ENCODE results near the gene DUSP12.

Gene DUSP12

DNA sequence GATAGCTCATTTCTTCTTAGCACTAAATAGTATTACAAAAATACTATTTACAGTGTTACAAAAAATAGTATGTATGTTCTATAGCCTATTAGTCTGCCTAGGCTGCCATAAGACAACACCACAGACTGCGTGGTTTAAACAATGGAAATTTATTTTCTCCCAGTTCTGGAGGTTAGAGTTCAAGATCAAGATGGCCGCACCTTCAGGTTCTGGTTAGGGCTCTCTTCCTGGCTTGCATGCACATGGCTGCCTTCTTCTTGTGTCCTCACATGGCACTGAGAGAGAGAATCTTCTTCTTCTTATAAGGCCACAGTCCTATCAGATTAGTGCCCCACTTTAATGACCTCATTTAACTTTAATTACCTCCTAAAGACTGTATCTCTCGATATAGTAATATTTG, 20.7 kb downstream of the DUSP12 start:
- DNase-seq (ENCODE audit: low read depth in 2 of 2), result no peak

DNA sequence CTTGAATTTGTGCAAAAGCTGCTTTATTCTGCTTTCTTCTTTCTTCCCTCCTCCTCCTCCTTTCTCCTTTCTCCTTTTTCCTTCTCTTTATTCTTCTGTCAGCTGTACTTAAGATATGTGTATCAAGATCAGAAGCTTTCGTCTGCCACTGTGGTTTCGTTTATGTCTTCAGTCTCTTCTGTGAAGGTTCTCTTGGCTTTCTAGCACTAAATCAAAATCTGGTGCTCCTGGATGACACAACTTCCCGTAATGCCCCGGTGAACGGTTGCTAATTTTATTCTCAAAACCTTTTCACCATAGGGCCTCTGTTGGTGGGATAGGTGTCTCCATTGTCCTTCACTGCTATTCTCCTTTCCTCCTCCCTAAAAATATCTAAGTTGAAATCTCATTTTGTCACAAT, 21.6 kb downstream of the DUSP12 start:
- no peak for DNase-seq (ENCODE audit: low read depth in 2 of 2)

DNA sequence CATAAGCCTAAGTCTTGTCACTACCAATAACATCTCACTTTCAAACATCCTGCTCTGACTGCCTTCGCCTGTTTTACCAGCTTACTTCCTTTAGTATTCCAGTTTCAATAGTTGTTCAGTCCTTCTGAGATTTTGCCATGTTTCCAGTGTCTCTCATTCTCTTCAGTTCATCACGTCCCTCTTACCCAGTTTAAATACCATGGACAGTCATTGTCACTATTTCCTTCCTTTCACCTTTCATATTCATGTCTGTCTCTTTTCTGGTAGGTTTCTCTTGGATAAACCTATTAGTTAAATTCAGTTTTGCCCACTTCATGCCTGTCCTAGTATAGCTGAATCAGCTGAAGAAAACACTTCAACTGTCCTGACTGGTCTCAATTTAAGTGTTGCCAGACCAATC, 22.4 kb downstream of the DUSP12 start:
- DNase-seq (ENCODE audit: low read depth in 2 of 2), result no peak

DNA sequence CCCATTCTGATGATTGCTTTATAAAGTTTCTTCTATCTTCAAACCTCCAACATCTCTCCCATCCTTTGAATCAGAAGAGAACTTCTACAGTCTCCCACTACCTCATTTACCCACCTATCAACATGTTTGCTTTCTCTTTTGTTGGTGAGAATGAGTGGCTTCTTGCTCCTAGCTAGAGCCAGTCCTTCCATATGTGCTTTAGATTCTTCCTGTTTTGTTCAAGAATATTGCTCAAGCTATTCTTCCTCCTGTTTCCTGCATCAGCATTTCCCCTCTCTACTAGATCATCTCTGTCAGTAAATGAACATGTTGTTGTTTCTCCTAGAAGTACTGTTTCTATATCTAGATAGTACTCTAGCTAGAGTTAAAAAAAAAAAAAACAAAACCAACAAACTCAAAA, 22.8 kb downstream of the DUSP12 start:
- no peak for DNase-seq (ENCODE audit: low read depth in 2 of 2)

DNA sequence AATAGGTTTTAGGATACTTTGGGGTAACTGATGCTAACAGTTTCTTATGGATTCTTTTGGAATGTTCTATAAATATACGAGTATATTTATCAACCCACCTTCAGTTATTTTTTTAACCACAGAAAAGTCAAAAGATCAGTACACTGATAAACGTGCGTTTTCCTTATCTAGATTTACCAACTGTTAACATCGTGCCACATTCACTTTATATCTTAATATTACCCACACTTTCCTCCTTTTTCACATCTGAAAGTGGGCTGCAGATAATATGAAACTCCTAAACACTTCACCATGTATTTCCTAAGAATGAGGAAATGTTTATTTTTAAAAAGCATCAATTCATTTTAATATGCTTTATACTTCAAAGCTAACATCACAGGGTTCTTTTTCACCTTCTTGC, 24.2 kb downstream of the DUSP12 start:
- no peak for DNase-seq (ENCODE audit: low read depth in 2 of 2)

DNA sequence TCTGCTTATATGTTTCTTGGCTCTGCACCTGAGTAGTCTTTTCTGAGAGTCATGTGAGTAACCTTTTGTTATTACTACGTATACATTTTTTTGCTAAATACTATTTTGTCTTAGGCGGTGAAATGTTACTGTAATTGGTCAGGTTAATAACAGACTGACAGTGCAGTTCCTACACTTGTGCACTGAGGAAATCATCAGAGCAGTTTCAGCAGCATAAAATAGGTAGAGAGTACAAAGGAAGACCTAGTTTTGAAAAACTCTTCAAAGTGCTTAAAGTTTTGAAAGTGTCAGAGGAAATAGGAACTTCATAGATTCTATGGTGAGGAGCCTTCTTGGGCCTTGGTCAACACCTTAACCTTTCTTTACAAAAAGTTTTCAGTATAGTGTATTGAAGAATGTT, 27.7 kb downstream of the DUSP12 start:
- DNase-seq (ENCODE audit: low read depth in 2 of 2), result no peak

DNA sequence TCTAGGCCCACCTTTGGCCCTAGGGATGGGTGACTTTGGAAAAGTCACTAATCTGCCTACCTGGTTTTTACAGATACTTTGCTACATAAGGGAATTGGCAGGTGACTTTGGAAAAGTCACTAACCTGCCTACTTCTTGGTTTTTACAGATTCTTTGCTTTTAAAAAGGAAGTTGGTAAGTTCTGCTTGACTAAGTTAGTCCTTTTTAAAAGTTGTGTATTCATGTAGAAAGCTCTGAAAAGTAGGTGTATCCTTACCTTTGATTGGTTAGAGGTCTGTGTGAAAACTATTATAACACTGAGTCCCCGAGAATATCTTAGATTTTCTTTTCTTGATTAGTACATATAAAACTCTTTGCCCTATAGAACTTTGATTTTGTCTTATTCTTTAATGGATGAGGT, 28.9 kb downstream of the DUSP12 start:
- DNase-seq (ENCODE audit: low read depth in 2 of 2), result no peak

DNA sequence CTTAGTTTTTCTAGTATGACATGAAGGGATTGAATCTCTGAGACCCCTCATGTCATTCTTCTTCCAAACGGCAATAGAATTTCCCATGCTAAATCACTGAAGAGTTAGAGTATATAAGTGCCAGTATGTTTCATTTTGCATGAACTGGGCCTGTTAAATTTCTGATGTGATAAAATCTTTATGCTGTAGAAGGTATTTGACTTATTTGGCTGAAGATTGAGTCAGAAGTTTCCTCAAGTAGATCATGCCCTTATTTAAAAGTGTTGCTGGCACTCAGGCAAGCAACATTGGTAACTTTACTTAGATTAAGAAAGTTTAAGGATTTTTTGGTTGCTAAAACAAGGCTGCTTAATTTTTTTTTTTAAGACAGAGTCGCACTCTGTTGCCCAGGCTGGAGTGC, 29.8 kb downstream of the DUSP12 start:
- no peak for DNase-seq (ENCODE audit: low read depth in 2 of 2)

DNA sequence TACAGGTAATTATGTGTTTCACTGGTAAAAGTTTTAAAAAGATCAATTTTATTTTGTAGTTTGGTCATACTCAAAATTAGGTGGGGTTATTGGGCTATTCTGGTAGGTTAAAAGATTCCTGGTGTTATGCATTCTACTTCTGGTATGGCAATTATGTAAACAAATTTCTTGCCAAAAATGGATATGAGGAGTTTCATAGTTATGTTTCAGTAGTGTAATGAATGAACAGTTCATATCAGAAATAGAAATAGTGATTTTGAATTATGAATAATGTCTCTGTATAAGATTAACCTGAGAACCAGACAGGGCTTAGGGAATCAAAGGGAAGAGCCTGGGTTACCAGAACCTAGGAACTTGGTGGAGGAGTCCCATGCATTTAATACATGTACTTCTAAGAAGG, 32.4 kb downstream of the DUSP12 start:
- DNase-seq (ENCODE audit: low read depth in 2 of 2), result no peak

DNA sequence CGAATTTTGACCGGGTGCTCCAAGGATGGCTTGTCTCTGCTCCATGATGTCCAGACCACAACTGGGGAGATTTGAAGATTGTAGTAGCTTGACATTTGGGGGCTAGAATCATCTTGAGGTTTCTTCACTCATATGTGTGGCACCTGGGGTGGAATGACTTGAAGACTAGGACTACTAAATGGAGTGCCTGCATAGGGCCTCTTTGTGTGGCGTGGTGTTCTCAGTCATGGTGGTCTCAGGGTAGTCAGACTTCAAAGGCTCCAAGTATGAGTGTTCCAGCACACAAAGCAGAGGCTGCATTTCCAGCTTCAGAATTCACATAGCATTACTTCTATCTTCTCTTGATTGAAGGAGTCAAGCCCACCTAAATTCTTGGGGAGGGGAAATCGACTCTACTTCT, 33.3 kb downstream of the DUSP12 start:
- DNase-seq (ENCODE audit: low read depth in 2 of 2), result no peak

DNA sequence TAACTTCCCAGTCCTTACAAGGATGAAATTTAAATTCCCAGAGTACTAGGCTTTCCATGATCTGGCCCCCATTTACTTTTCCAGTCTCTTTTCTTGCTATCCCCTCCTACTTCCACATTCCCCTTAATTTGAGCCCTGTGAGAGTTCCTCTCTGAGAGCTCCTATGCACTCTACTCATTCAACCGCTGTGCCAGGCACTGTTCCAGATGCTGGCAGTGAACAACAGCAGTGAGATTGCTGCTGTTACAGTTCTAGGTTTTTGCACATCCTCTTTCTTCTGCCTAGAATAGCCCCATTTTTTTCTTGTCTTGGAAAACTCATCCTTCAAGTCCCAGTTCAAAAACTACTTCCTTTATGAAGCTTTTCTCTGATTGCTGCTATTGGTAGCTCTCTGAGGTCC, 35.4 kb downstream of the DUSP12 start:
- no peak for DNase-seq (ENCODE audit: low read depth in 2 of 2)

DNA sequence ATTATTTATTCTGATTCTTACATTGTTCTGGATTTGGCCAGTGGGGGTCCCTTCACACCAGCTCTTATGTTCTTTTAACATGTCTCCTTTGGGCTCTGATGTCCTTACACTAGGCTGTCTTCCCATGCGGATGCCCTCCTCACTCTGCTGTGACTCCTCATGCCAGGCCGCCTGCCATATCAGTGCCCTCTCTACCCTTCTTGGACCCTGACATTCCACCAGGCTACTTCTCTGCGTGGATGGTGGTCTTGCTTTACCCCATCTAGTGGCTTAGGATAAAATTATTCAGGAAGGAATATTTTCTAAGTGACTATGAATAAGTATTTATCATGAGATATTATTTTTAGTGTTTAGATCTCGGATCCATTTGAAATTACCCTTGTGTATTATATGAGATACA, 37.8 kb downstream of the DUSP12 start:
- no peak for DNase-seq (ENCODE audit: low read depth in 2 of 2)

DNA sequence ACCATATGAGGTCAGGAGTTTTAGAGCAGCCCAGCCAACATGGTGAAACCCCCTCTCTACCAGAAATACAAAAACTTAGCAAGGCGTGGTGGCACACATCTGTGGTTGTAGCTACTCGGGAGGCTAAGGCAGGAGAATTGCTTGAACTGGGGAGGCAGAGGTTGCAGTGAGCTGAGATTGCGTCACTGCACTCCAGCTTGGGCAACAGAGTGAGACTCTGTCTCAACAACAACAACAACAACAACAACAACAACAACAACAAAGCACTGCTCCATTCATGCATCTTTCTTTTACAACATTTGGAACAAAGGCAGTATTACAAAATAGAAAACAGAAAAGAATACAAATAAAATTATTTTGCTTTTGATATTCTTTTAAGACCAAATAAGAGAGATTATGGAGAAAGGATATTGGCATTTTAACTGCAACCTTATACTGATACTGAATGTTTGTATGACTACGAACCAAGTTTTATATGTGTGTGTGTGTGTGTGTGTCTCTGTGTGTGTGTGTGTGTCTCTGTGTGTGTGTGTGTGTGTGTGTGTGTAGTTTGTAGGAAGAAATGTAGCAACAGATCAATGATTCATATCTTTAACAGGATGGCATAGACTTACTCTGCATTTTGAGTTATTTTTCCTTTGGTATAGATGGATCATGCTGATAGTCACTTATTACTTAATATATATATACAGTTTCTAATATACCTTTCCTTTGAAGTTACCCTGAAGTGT, 41.2 kb downstream of the DUSP12 start:
- no peak for DNase-seq (ENCODE audit: low read depth in 2 of 2)

DNA sequence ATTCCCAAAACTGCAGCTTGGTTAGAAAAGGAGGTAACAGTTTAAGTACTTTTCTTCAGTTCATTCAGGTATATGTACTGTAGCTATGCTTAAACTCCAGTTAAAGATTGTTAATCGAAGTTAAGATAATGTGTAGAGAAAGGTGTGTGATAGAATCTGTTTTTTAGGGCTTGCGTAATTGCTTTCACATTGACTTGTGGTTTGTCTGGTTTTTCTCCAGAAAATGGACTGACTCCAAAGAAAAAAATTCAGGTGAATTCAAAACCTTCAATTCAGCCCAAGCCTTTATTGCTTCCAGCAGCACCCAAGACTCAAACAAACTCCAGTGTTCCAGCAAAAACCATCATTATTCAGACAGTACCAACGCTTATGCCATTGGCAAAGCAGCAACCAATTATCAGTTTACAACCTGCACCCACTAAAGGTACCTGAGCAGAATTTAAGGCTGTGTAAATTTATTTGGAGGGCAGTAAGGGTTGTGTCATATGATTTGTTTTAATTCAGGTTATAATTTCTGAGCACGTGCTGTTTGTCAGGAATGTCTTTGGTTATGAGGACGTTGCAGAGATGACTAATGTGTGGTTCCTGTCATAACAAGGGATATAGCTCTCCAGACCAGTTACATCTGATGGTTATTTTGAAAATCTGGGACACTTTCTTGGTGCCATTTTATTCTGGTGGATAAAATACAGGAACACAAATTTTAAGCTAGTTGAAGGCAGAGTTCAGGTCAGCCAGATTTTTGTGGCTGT, 42.5 kb downstream of the DUSP12 start:
- DNase-seq (ENCODE audit: low read depth in 2 of 2), result no peak

DNA sequence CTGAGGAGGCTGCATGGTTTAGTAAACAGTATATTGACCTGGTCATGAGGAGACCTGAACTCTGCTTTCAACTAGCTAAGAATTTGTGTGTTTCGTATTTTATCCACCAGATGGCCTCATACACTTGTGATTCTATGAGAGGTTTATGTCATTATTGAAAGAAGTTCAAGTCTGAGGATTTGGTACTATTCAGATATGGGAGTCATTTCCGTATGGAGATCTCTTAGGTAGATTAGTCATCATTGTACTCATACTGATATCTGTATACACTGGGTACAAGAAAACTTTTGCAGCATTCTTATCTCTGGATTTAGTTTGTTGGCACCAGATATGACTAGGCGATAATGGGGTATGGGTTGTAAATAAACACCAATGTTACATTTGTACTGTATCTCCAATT, 43.2 kb downstream of the DUSP12 start:
- DNase-seq (ENCODE audit: low read depth in 2 of 2), result no peak

DNA sequence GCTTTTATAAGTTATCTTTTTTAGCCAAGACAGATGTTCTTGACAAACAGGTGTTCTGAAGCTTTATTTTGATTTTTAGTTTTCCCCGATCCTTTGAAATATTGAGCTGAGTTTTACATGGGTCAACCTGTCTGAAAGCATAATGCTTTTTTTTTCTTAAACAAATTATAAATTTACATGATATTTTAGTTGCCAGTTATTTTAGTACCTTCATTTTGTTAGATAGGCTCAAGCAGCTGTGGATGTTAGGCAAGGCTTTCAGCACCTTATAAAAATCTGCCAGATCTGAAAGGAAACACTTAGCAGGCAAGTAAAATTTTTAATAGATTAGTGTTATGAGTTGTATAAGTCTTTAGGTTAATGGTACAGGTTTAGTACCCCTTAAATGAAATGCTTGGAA, 50.2 kb downstream of the DUSP12 start:
- no peak for DNase-seq (ENCODE audit: low read depth in 2 of 2)

DNA sequence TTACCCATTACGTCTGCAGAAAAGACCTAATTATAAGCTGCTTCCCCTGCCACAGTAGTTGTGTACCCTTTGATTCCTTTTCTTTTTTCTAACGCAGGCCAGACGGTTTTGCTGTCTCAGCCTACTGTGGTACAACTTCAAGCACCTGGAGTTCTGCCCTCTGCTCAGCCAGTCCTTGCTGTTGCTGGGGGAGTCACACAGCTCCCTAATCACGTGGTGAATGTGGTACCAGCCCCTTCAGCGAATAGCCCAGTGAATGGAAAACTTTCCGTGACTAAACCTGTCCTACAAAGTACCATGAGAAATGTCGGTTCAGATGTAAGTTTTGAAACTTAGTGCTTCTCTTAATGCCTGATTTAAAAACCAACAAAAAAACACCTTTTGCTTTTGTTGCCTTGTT, 52.4 kb downstream of the DUSP12 start:
- DNase-seq (ENCODE audit: low read depth in 2 of 2), result no peak

DNA sequence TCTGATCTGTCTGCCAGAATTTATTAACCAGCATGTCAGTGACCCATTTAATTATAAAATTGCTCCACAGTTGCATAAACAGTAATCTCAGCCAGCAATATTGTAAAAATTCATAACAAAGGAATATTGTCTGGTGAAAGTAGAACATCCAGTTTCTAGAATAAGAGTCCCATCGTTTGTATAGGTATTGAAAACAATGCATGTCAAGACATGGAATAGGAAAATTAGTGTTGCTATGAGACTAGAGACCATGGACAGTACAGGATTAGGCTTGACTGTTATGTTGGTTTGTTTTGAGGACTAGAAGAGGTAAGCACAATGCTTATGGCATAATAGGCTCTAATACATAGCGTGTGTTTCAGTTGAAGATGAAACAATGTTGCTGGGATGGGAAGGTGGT, 53.6 kb downstream of the DUSP12 start:
- no peak for DNase-seq (ENCODE audit: low read depth in 2 of 2)

DNA sequence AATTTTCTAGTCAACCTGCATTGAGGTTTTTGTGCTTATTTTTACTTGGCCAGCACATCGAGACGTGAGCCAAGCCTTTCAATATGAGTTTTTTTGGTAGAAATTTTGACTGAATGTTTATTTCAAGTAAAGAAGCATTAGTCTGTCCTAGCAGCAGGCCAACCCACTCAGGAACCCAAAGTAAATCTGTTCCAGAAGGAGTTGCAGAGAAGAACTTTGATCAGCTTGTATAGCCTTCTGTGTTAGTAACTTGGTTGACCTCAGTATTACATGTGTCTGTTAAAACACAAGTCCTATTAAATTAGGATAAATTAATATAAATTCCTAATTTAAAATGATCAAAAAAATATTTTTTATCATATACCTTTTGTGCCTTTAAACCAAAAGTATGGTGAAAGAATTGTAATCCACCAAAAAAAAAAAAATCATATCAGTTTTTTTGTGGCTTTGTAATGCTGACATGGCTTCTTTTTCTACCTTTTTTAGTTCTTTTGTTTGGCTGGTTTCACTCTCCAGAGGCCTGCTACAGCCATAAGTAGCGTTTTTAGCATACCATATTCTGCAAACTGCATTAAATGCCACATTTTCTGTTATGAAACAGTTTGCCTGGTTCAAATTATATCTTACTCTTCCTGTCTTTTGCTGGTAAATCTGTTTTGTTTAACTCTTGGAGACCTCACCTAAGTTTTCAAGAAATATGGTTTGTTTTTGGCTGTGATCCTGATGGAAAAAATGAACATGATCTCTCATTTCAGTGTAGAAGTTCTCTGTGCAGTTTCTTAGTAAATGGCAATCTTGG, 56.0 kb downstream of the DUSP12 start:
- no peak for DNase-seq (ENCODE audit: low read depth in 2 of 2)
